H1 (cell line): ENCODE results near the gene WDR59. TPM values are rescaled to one million over a fixed set of nuclear protein-coding genes. Genes with fewer than 3 reads are reported as not detected.
A peak's percentile ranks its signal among the peaks of the same experiment; 100 is the strongest.

ENCODE experiments used
- CTCF ChIA-PET: fragments of 300-600 bp; sonication (Branson Sonifier 250); formaldehyde crosslinking; loops from one replicate; lab custom pipeline; 2021; ENCODE audit not compliant: partially characterized antibody; lab: Charles Lee
- POLR2A ChIA-PET: fragments of 300-600 bp; sonication (Branson Sonifier 250); formaldehyde crosslinking; loops from one replicate; lab custom pipeline; 2021; ENCODE audit warnings: inconsistent platforms; ENCODE audit not compliant: partially characterized antibody; lab: Charles Lee
- DNase-seq, 2 experiments: peaks; one replicate each; pipeline versions ENCODE4 v3.0.0 to v3.0.0-alpha.2; 2010 to 2022; ENCODE audit warnings: low spot score in 2 of 2, low read depth in 1 of 2, mixed read lengths in 1 of 2
- FAIRE-seq: peaks from 2 replicates; lab custom pipeline; 2011; peaks lifted over from hg19 to GRCh38; lab: Jason Lieb, UNC
- H2AFZ ChIP-seq: 2 replicates; pipeline ENCODE4 v1.8.1; 2012; ENCODE audit warnings: low read length, inconsistent platforms
- H2AK5ac ChIP-seq: 2 replicates; pipeline ENCODE4 v1.6.1; 2013; ENCODE audit warnings: low read depth, low read length
- H2BK120ac ChIP-seq: replicated peaks from 2 replicates; pipeline ENCODE3; 2013; ENCODE audit warnings: low read depth, low read length, inconsistent platforms
- H2BK12ac ChIP-seq: 2 replicates; pipeline ENCODE4 v1.6.1; 2013; ENCODE audit warnings: low read depth, low read length
- H2BK15ac ChIP-seq: 2 replicates; pipeline ENCODE4 v1.6.1; 2013; ENCODE audit warnings: low read length
- H2BK20ac ChIP-seq: 2 replicates; pipeline ENCODE4 v1.6.1; 2013; ENCODE audit warnings: low read length
- H2BK5ac ChIP-seq: 2 replicates; pipeline ENCODE4 v1.6.1; 2013; ENCODE audit warnings: low read depth, low read length
- H3K14ac ChIP-seq: 2 replicates; pipeline ENCODE4 v1.6.1; 2013; ENCODE audit warnings: inconsistent platforms; ENCODE audit not compliant: insufficient read length
- H3K18ac ChIP-seq: 2 replicates; pipeline ENCODE4 v1.6.1; 2013; ENCODE audit warnings: low read length; ENCODE audit errors: extremely low read depth
- H3K23ac ChIP-seq: 2 replicates; pipeline ENCODE4 v1.6.1; 2013; ENCODE audit warnings: inconsistent platforms; ENCODE audit not compliant: insufficient read length
- H3K23me2 ChIP-seq: 2 replicates; pipeline ENCODE4 v1.6.1; 2013; ENCODE audit warnings: low read depth, low read length
- H3K27ac ChIP-seq: 2 replicates; pipeline ENCODE4 v1.6.1; 2011; ENCODE audit warnings: low read depth, low read length, inconsistent platforms
- H3K27me3 ChIP-seq, 4 experiments: replicated peaks in 1 of 4; 1 replicate in 1 of 4; 2 replicates in 3 of 4; pipeline versions ENCODE4 v1.6.1 to v1.8.1; 2011 to 2013; ENCODE audit warnings: low read length in 3 of 4, mild to moderate bottlenecking in 3 of 4, inconsistent platforms in 2 of 4, mixed read lengths in 2 of 4, moderate library complexity in 1 of 4; ENCODE audit not compliant: control insufficient read depth in 3 of 4, insufficient read depth in 3 of 4; ENCODE audit errors: extremely low read depth in 1 of 4
- H3K36me3 ChIP-seq, 4 experiments: 2 replicates each; pipeline versions ENCODE4 v1.6.1 to v1.8.1; 2011 to 2013; ENCODE audit warnings: mild to moderate bottlenecking in 4 of 4, low read length in 3 of 4, moderate library complexity in 2 of 4, control low read depth in 1 of 4, inconsistent platforms in 1 of 4; ENCODE audit not compliant: insufficient read depth in 4 of 4, control insufficient read depth in 2 of 4
- H3K4ac ChIP-seq: replicated peaks from 2 replicates; pipeline ENCODE3; 2013; ENCODE audit warnings: low read length, low read depth, mixed read lengths, inconsistent platforms; ENCODE audit not compliant: insufficient read length
- H3K4me1 ChIP-seq, 4 experiments: replicated peaks in 1 of 4; 1 replicate in 1 of 4; 2 replicates in 3 of 4; pipeline versions ENCODE4 v1.6.1 to v1.8.1; 2011 to 2013; ENCODE audit warnings: low read length in 3 of 4, inconsistent platforms in 2 of 4, mixed read lengths in 1 of 4; ENCODE audit not compliant: insufficient read depth in 4 of 4, control insufficient read depth in 3 of 4
- H3K4me2 ChIP-seq, 2 experiments: 2 replicates each; pipeline versions ENCODE4 v1.6.1 to v1.8.1; 2011 to 2013; ENCODE audit warnings: low read depth in 2 of 2, low read length in 2 of 2, control low read depth in 1 of 2, inconsistent platforms in 1 of 2, mild to moderate bottlenecking in 1 of 2; ENCODE audit not compliant: insufficient read depth in 1 of 2
- H3K4me3 ChIP-seq, 4 experiments: fragments of 200-600, 300-600 bp in 1 of 4; sonication (generic), shearing (Covaris generic), sonication (Bioruptor Twin) in 1 of 4; 2 replicates each; pipeline versions ENCODE4 v1.5.1 to v1.8.1; 2011 to 2016; ENCODE audit warnings: low read length in 4 of 4, low read depth in 3 of 4, control low read depth in 2 of 4, inconsistent platforms in 2 of 4, mild to moderate bottlenecking in 2 of 4, mixed read lengths in 1 of 4, moderate library complexity in 1 of 4; ENCODE audit not compliant: insufficient read depth in 2 of 4; ENCODE audit errors: extremely low read depth in 1 of 4
- H3K56ac ChIP-seq: replicated peaks from 2 replicates; pipeline ENCODE3; 2013; ENCODE audit warnings: low read depth, mild to moderate bottlenecking, mixed read lengths, low read length, inconsistent platforms; ENCODE audit not compliant: insufficient read length
- H3K79me1 ChIP-seq: 2 replicates; pipeline ENCODE4 v1.6.1; 2013; ENCODE audit warnings: low read depth, low read length, control low read depth
- H3K79me2 ChIP-seq, 2 experiments: 2 replicates each; pipeline versions ENCODE4 v1.6.1 to v1.8.1; 2012 to 2013; ENCODE audit warnings: low read length in 2 of 2, mild to moderate bottlenecking in 2 of 2, inconsistent platforms in 1 of 2; ENCODE audit not compliant: insufficient read depth in 2 of 2, control insufficient read depth in 1 of 2
- H3K9ac ChIP-seq, 4 experiments: replicated peaks in 1 of 4; 1 replicate in 1 of 4; 2 replicates in 3 of 4; pipeline versions ENCODE4 v1.6.1 to v1.8.1; 2011 to 2013; ENCODE audit warnings: low read depth in 3 of 4, low read length in 3 of 4, control low read depth in 2 of 4, mild to moderate bottlenecking in 2 of 4, moderate library complexity in 2 of 4, inconsistent platforms in 1 of 4; ENCODE audit errors: extremely low read depth in 1 of 4
- H3K9me3 ChIP-seq, 2 experiments: 2 replicates each; pipeline versions ENCODE4 v1.6.1 to v1.8.1; 2012 to 2013; ENCODE audit warnings: mild to moderate bottlenecking in 2 of 2, moderate library complexity in 2 of 2, control low read depth in 1 of 2, inconsistent platforms in 1 of 2, low read depth in 1 of 2, low read length in 1 of 2, mixed read lengths in 1 of 2; ENCODE audit not compliant: insufficient read depth in 2 of 2
- H4K20me1 ChIP-seq, 2 experiments: replicated peaks in 1 of 2; 2 replicates each; pipeline versions ENCODE3 to v1.8.1; 2011 to 2013; ENCODE audit warnings: inconsistent platforms in 2 of 2, low read length in 2 of 2, mild to moderate bottlenecking in 1 of 2; ENCODE audit not compliant: insufficient read depth in 2 of 2, control insufficient read depth in 1 of 2
- H4K5ac ChIP-seq: 2 replicates; pipeline ENCODE4 v1.6.1; 2013; ENCODE audit warnings: low read length, low read depth, mixed read lengths, inconsistent platforms; ENCODE audit not compliant: insufficient read length
- H4K8ac ChIP-seq: 2 replicates; pipeline ENCODE4 v1.8.0; 2013; ENCODE audit warnings: mild to moderate bottlenecking, moderate library complexity, low read length, inconsistent platforms; ENCODE audit not compliant: insufficient read depth; ENCODE audit errors: extremely low read depth
- H4K91ac ChIP-seq: replicated peaks from 2 replicates; pipeline ENCODE3; 2013; ENCODE audit warnings: low read length, mixed read lengths, inconsistent platforms; ENCODE audit not compliant: insufficient read length
- BRCA1 ChIP-seq: IDR thresholded peaks from 2 replicates; pipeline ENCODE4 v1.6.1; 2012; ENCODE audit warnings: low read depth, low read length, improper control_type of control experiment
- CEBPB ChIP-seq: IDR thresholded peaks from 2 replicates; pipeline ENCODE4 v1.6.1; 2012; ENCODE audit warnings: low read depth, low read length
- CREB1 ChIP-seq: IDR thresholded peaks from 2 replicates; pipeline ENCODE4 v1.6.1; 2012; ENCODE audit warnings: inconsistent platforms
- PHF8 ChIP-seq: fragments of 200-600 bp; sonication (generic); conservative IDR thresholded peaks from 2 replicates; pipeline ENCODE4 v1.7.1; 2012; ENCODE audit warnings: low read depth, mild to moderate bottlenecking, inconsistent platforms, low read length, moderate library complexity
- POLR2A ChIP-seq, 2 experiments: IDR thresholded peaks; 1 replicate in 1 of 2; 2 replicates in 1 of 2; pipeline ENCODE4 v1.6.1; 2011; ENCODE audit warnings: low read depth in 2 of 2, low read length in 2 of 2, mild to moderate bottlenecking in 2 of 2; ENCODE audit errors: control extremely low read depth in 1 of 2
- RXRA ChIP-seq: IDR thresholded peaks from 2 replicates; pipeline ENCODE4 v1.6.1; 2011; ENCODE audit warnings: low read depth, mild to moderate bottlenecking, low read length, moderate library complexity; ENCODE audit not compliant: insufficient read depth
- SAP30 ChIP-seq: fragments of 300-600 bp; sonication (generic); IDR thresholded peaks from 2 replicates; pipeline ENCODE4 v1.7.1; 2012; ENCODE audit warnings: low read length, moderate library complexity, mild to moderate bottlenecking, inconsistent platforms; ENCODE audit not compliant: insufficient read depth, insufficient replicate concordance
- SIN3A ChIP-seq, 2 experiments: IDR thresholded peaks in 1 of 2; conservative IDR thresholded peaks in 1 of 2; 2 replicates each; pipeline ENCODE4 v1.6.1; 2011 to 2012; ENCODE audit warnings: low read length in 2 of 2, improper control_type of control experiment in 1 of 2, low read depth in 1 of 2, mild to moderate bottlenecking in 1 of 2
- SP1 ChIP-seq: IDR thresholded peaks from 2 replicates; pipeline ENCODE4 v1.6.1; 2011; ENCODE audit warnings: low read depth, low read length
- SP4 ChIP-seq: IDR thresholded peaks from 2 replicates; pipeline ENCODE4 v1.6.1; 2012; ENCODE audit warnings: low read length, inconsistent platforms
- TEAD4 ChIP-seq: IDR thresholded peaks from 2 replicates; pipeline ENCODE4 v1.6.1; 2012; ENCODE audit warnings: low read depth, low read length, inconsistent platforms, mixed read lengths
- ZNF274 ChIP-seq: IDR thresholded peaks from 2 replicates; pipeline ENCODE4 v1.7.0; 2012; ENCODE audit warnings: low read length, borderline replicate concordance; ENCODE audit errors: extremely low read depth
- WGBS, 2 experiments: shearing (Covaris generic) in 1 of 2; methylation state at CpG; one replicate each; pipeline versions ENCODE4 v1.1.6 to v1.1.7; 2013 to 2015; ENCODE audit warnings: low lambda C conversion rate in 2 of 2, mixed read lengths in 2 of 2, inconsistent platforms in 1 of 2, low coverage in 1 of 2, missing lambda C conversion rate in 1 of 2; ENCODE audit not compliant: insufficient replicate concordance in 2 of 2, insufficient coverage in 1 of 2, insufficient read length in 1 of 2; ENCODE audit errors: extremely low coverage in 1 of 2, missing lambda C conversion rate in 1 of 2; 5-methylcytosine and 5-hydroxymethylcytosine counted together
- polyA plus RNA-seq, 7 experiments: library from polyadenylated mRNA; depleted of rRNA in 3 of 7; stranded (reverse) in 5 of 7; unstranded in 2 of 7; fragments of >200 nt in 5 of 7; fragments of 200-250 nt in 2 of 7; gene quantifications; 1 replicate in 5 of 7; 2 replicates in 1 of 7; 4 replicates in 1 of 7; pipeline versions ENCODE4 v1.2.1 to v1.2.3, GENCODE V29; 2011 to 2013; ENCODE audit warnings: missing spikeins in 2 of 7, mixed read lengths in 2 of 7
- total RNA-seq: library from RNA; stranded (reverse); fragmentation: NEBNext Ultra II Directional; extraction: Animal tissue kit (Norgen Biotek cat#: 25700); gene quantifications from 2 replicates; pipeline ENCODE4 v1.2.1, GENCODE V29; 2021
- TF ChIP-seq, protein P1 (sequence below): IDR thresholded peaks from 2 replicates; pipeline ENCODE4 v1.6.1; 2012; ENCODE audit warnings: inconsistent platforms

WDR59 gene
- total and polyA plus RNA-seq, 2 of the 8 experiments (the other 6 are each of a cell fraction or from before 2014, with no cell fraction given): 84.2 to 124 TPM

DNA sequence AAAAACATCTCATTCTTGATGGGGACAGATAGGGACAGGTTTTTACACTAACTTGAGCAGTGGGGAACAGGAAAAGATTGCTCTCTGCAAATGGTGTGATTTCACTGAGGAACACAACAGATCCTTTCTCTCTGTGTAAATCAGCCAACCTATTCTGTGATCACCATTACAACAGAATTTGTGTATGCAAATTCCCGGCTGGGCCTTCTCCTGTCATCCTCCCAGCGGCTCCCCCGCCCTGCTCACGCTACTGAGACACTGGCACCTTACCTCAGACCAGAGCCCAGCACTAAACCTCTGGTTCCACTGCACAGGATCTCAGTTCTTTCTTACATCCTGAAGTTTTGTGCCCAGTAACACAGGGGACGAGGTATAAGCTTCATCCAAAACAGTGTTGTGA lies 113.3 kb downstream of the WDR59 start:
- Histone ChIP-seq H3K4me3 (no peak overlapping the region), H3K56ac (no peak overlapping the region), H3K9ac (no peak overlapping the region), H2BK120ac (peak overlapping the region; percentile 41), H3K14ac (no peak overlapping the region), H3K23me2 (no peaks in the 10 kb centered on the region), H3K79me2 (no peaks in the 10 kb centered on the region), H4K5ac (peak overlapping the region; percentile 63), H3K4me2 (peak overlapping the region; percentile 26 to 45), H2BK5ac (no peak overlapping the region; the same call in 1 of the 2 replicates), H4K8ac (no peak overlapping the region), H3K4me1 (peaks cover 6 to 27% (median 22%) of the 10 kb centered on the region in 4 experiments; a peak in 6 of 7 replicates), H2BK12ac (peak overlapping the region; percentile 1; the same call in 1 of the 2 replicates), H2BK20ac (0 out of 2 replicates have a peak overlapping the region, but pooled peaks have one; percentile 3), H3K79me1 (no peaks in the 10 kb centered on the region), H3K4ac (no peak overlapping the region), H2BK15ac (no peak overlapping the region), H3K9me3 (no peaks in the 10 kb centered on the region), H3K23ac (no peak overlapping the region), H2AFZ (no peak overlapping the region), H3K27ac (no peak overlapping the region), H4K91ac (no peak overlapping the region), H2AK5ac (no peak overlapping the region), H3K27me3 (no peaks in the 10 kb centered on the region), H3K36me3 (peaks cover 0 to 20% (median 1%) of the 10 kb centered on the region in 4 experiments; a peak in 3 of 8 replicates), H4K20me1 (peaks cover 0 to 1% of the 10 kb centered on the region in 2 experiments), H3K18ac (no peak overlapping the region)
- POLR2A ChIA-PET: interaction anchor here (0.9 to 1.5 kb wide), 3 partner anchors 8 to 97 kb away, joined by 3 to 4 read pairs (median 3); no protein-coding TSS in a partner anchor
- WGBS, 2 experiments: 11% methylated on average over 5 of the region's 5 CpGs; no CpG with 5 or more reads in 1 of the 2 experiments
- peak; percentile 52 for FAIRE-seq
- CTCF ChIA-PET: interaction anchor here (0.8 to 1.6 kb wide), 5 partner anchors 9 to 163 kb away, joined by 4 to 6 read pairs (median 5); no protein-coding TSS in a partner anchor
- DNase-seq: peak; percentile 67 to 68
- TF ChIP-seq PHF8 (no peak), RXRA (no peak), BRCA1 (no peak), CREB1 (no peak), POLR2A (IDR thresholded peaks at IDR 0.05; ENCODE audit: control extremely low read depth in 1 of 2, low read depth in 2 of 2, low read length in 2 of 2) (peak in 1 of 2 experiments; percentile 46; a peak in 1 of 3 replicates), SAP30 (no peak), ZNF274 (no peak), CEBPB (no peak), SIN3A (conservative IDR thresholded peaks at IDR 0.05 in 1 of 2, IDR thresholded peaks at IDR 0.05 in 1 of 2; ENCODE audit: low read depth in 1 of 2, low read length in 2 of 2) (0 out of 4 replicates have a peak, but pooled peaks of 1 of the 2 experiments have one; percentile 34), TEAD4 (0 out of 2 replicates have a peak, but pooled peaks have one; percentile 13), SP4 (no peak), SP1 (0 out of 2 replicates have a peak, but pooled peaks have one; percentile 31)
- TF ChIP-seq, protein P1, sequence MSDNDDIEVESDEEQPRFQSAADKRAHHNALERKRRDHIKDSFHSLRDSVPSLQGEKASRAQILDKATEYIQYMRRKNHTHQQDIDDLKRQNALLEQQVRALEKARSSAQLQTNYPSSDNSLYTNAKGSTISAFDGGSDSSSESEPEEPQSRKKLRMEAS: no peak
